Right lobe of liver (tissue), 6 donors: ENCODE measurements around the gene FAM229A. TPM values are rescaled to one million over a fixed set of nuclear protein-coding genes. Genes with fewer than 3 reads are reported as not detected.

ENCODE experiments used
- ATAC-seq, 4 donors: fragments of 200-7000 bp; cut with Tn5 transposase; one replicate each; pipeline ENCODE4 v1.9.1; 2020; ENCODE audit warnings: mild to moderate bottlenecking in 4 of 4, moderate library complexity in 4 of 4
- DNase-seq, 3 donors: peaks; one replicate each; pipeline ENCODE4 v3.0.0-alpha.2; 2020
- H3K27ac ChIP-seq, 3 donors: fragments of 200-600 bp; one replicate each; pipeline ENCODE4 v1.8.0; 2022
- H3K27me3 ChIP-seq, 2 donors: fragments of 200-600 bp; one replicate each; pipeline ENCODE4 v1.8.0; 2022
- H3K36me3 ChIP-seq, 4 donors: fragments of 200-600 bp; sonication (generic) in 1 of 4; one replicate each; pipeline versions ENCODE4 v1.5.1 to v1.8.0; 2017 to 2022; ENCODE audit warnings: control low read depth in 1 of 4
- H3K4me1 ChIP-seq, 4 donors: fragments of 200-600 bp; sonication (generic) in 1 of 4; one replicate each; pipeline versions ENCODE4 v1.5.1 to v1.8.0; 2017 to 2022; ENCODE audit warnings: control low read depth in 1 of 4
- H3K4me3 ChIP-seq, 3 donors: fragments of 200-600 bp; one replicate each; pipeline ENCODE4 v1.8.0; 2022
- H3K9me3 ChIP-seq, 4 donors: fragments of 200-600 bp; sonication (generic) in 1 of 4; one replicate each; pipeline versions ENCODE4 v1.5.1 to v1.8.0; 2017 to 2022; ENCODE audit warnings: control low read depth in 1 of 4
- CTCF ChIP-seq, 4 donors: fragments of 200-600 bp in 3 of 4; fragments of 450-650 bp in 1 of 4; IDR thresholded peaks; one replicate each; pipeline versions ENCODE4 v1.5.1 to v1.8.0; 2016 to 2022; ENCODE audit warnings: antibody characterized with exemption in 4 of 4, mild to moderate bottlenecking in 2 of 4
- POLR2A ChIP-seq: fragments of 450-650 bp; IDR thresholded peaks from one replicate; pipeline ENCODE4 v1.6.1; 2017; ENCODE audit warnings: antibody characterized with exemption, mild to moderate bottlenecking
- WGBS: methylation state at CpG from one replicate; pipeline ENCODE4 v1.1.6; 2018; ENCODE audit warnings: low coverage, low lambda C conversion rate; ENCODE audit not compliant: insufficient coverage; ENCODE audit errors: missing lambda C conversion rate; 5-methylcytosine and 5-hydroxymethylcytosine counted together
- intact Hi-C, 2 donors: fragments of 100-400 bp; cut with DNase I; formaldehyde crosslinking; loops; one replicate each; pipeline versions ENCODE4 v1.11.2 to v1.14.1; 2022
- total RNA-seq, 6 experiments: library from RNA; depleted of rRNA in 2 of 6; stranded (reverse); fragments of >200 nt in 2 of 6; fragmentation: NEBNext Ultra II Directional in 3 of 6; extraction: Animal tissue kit (Norgen Biotek cat#: 25700) in 3 of 6; gene quantifications; one replicate each; pipeline versions ENCODE4 v1.1.0 to v1.2.4, GENCODE V29; 2016 to 2023
- donor health status: DM: no; HTN: yes; CAD: no.
- donor health status: DM: no; HTN: no; CAD: no.
- donor health status: DM: no; HTN: no; CAD: no.
- donor health status: DM: no; HTN: yes; CAD: no.
- donor health status: DM: no; HTN: yes; CAD: no.

Gene FAM229A
- total RNA-seq, 6 experiments from 2014 or later = 1.3 to 7.8 (median 5.3) TPM

- 88% methylated on average over 1 of the region's 3 CpGs for WGBS
- no peak overlapping the region for H3K4me3 ChIP-seq
- no peaks in the 10 kb centered on the region for H3K9me3 ChIP-seq
- no peak for ATAC-seq
- intact Hi-C loops = no loop called here
- peaks cover 0 to 9% (median 0%) of the 10 kb centered on the region in 4 donors for H3K4me1 ChIP-seq
- no peak for DNase-seq
- no peaks in the 10 kb centered on the region for H3K27me3 ChIP-seq
- H3K27ac ChIP-seq = no peak overlapping the region
- TF ChIP-seq CTCF (IDR thresholded peaks at IDR 0.05) (no peak), POLR2A (no peak)
- H3K36me3 ChIP-seq = peaks cover 0 to 54% (median 14%) of the 10 kb centered on the region in 4 donors
These were observed 29.8 kb downstream of the FAM229A start for GRCh38 chr1:32332290-32333079.

GRCh38 chr1:32331549-32331948 is 30.7 kb downstream of the FAM229A start:
- 92% methylated on average over 4 of the region's 12 CpGs for WGBS
- peaks cover 0 to 9% (median 0%) of the 10 kb centered on the region in 4 donors for H3K4me1 ChIP-seq
- TF ChIP-seq POLR2A = no peak
- TF ChIP-seq CTCF (IDR thresholded peaks at IDR 0.05) = no peak
- no peak overlapping the region for H3K27ac ChIP-seq
- intact Hi-C loops = no loop called here
- ATAC-seq (no peak), DNase-seq (no peak)
- no peak overlapping the region for H3K4me3 ChIP-seq
- no peaks in the 10 kb centered on the region for H3K9me3 ChIP-seq
- peaks cover 0 to 63% (median 20%) of the 10 kb centered on the region in 4 donors for H3K36me3 ChIP-seq
- no peaks in the 10 kb centered on the region for H3K27me3 ChIP-seq

GRCh38 chr1:32330558-32331151 is 31.6 kb downstream of the FAM229A start:
- ATAC-seq = no peak
- no peak for DNase-seq
- intact Hi-C loops = no loop called here
- H3K27ac ChIP-seq = no peak overlapping the region
- no peaks in the 10 kb centered on the region for H3K9me3 ChIP-seq
- H3K27me3 ChIP-seq = no peaks in the 10 kb centered on the region
- peaks cover 0 to 63% (median 20%) of the 10 kb centered on the region in 4 donors for H3K36me3 ChIP-seq
- H3K4me1 ChIP-seq = peaks cover 0 to 9% (median 0%) of the 10 kb centered on the region in 4 donors
- TF ChIP-seq CTCF (IDR thresholded peaks at IDR 0.05) (no peak), POLR2A (no peak)
- no peak overlapping the region for H3K4me3 ChIP-seq
- 88% methylated on average over 3 of the region's 12 CpGs for WGBS

GRCh38 chr1:32329931-32330466 is 32.3 kb downstream of the FAM229A start:
- DNase-seq = no peak
- Histone ChIP-seq H3K36me3 (peaks cover 0 to 65% (median 23%) of the 10 kb centered on the region in 4 donors), H3K9me3 (no peaks in the 10 kb centered on the region), H3K4me3 (no peak overlapping the region), H3K4me1 (peaks cover 0 to 7% (median 0%) of the 10 kb centered on the region in 4 donors), H3K27me3 (no peaks in the 10 kb centered on the region), H3K27ac (no peak overlapping the region)
- TF ChIP-seq CTCF (IDR thresholded peaks at IDR 0.05) (no peak), POLR2A (no peak)
- ATAC-seq = no peak
- 80% methylated on average over 4 of the region's 4 CpGs for WGBS
- intact Hi-C loops = no loop called here
